ENCODE results near the gene ZNF462. TPM values are rescaled to one million over a fixed set of nuclear protein-coding genes. Genes with fewer than 3 reads are reported as not detected.
"Not testable (repeated sequence)": the region's sequence is repeated elsewhere in the genome, so short reads cannot be mapped to it uniquely, and the experiment has no call there.

The ZNF462 gene
- total RNA-seq (2014; rRNA removed; shearing (Covaris generic)) = 9.7 and 13.0 TPM in 2 replicates

DNA sequence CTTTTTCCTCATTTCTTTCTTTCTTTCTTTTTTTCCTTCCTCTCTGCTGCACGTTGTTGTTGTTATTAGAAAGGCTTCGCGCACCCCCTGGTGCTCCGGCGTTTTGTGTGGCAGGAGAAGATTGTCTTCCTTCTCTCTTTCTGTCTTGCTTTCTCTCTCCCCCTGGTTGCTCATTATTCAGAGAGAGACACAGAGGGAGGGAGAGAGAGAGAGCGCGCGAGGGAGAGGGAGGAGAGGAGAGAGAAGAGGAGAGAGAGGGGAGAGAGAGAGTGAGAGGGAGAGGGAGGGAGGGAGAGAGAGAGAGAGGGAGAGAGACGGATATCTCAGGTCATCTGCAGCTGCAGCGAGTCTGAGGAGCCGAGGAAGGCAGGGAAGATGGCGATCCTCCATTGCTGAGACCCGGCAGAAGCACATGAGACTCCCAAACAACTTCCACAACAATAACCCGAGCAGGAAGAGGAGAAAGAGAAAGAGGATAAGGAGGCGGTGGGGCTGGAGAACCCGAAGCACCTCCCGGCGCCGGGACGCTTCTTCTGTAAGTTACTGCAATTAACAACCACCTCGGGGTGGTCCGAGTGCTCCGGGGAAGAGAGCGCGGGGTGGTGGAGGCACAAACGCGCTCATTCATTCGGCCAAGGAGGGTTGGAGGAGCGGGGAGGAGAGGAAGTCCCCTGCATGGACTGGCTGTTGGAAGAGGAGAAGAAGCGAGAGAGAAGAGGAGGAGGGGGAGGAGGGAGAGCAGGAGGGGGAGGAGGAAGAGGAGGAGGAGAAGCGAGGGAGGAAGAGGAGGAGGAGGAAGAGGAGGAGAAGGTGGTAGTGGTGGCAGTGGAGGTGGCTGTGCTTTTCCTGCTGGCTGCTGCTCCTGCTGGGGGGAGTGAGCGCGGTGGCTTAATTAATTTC is at the start of gene ZNF462:
TSS of gene ZNF462 (plus strand) at position 346 of the 900 bp plus-strand sequence. CDS start 60,218 bp downstream, outside the sequence.
- peak; percentile 85 for DNase-seq (ENCODE audit: low spot score)

- no peak for DNase-seq (ENCODE audit: low spot score)
These were observed 46.4 kb upstream of the ZNF462 start for GRCh38 chr9:106816524-106816923.

GRCh38 chr9:106818034-106818433 is 44.9 kb upstream of the ZNF462 start:
- no peak for DNase-seq (ENCODE audit: low spot score)

GRCh38 chr9:106820866-106821265 is 42.1 kb upstream of the ZNF462 start:
- DNase-seq (ENCODE audit: low spot score) = no peak

DNA sequence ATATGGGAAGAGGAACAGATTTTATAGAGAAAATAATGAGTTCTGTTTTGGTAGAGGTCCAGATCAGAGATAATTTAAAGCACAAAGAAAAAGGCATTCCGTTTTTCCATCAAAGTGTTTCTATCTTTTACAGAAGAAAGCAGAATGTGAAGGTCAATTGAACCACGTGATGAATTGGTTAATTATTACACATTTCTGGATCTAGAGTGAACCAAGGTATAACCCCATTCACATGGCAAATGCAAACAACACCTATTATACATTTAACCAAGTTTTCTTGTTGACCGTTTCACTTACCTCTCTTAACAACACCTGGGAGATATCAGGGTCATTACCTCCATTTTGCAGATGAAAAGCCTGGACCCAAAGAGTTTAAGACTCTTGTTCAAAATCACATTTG is 34.9 kb upstream of the ZNF462 start:
- no peak for DNase-seq (ENCODE audit: low spot score)

DNA sequence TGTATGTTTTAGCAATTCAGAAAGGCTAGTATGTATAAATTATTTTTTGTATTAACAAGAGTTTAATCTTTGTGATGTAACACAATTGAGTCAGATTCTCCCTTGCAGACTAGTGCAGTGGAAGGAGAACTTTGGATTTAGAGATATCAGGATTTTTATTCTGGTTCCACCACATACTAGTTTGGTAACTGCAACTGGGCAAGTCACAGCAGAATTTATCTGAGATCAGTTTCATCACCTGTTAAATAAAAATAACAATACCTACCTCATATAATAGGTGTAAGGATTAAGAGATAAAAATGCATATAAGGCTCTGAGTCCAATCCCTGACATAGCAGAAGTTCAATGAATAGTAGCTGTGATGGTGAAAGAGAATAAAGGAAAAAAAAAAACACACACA is 34.0 kb upstream of the ZNF462 start:
- DNase-seq (ENCODE audit: low spot score) = no peak

DNA sequence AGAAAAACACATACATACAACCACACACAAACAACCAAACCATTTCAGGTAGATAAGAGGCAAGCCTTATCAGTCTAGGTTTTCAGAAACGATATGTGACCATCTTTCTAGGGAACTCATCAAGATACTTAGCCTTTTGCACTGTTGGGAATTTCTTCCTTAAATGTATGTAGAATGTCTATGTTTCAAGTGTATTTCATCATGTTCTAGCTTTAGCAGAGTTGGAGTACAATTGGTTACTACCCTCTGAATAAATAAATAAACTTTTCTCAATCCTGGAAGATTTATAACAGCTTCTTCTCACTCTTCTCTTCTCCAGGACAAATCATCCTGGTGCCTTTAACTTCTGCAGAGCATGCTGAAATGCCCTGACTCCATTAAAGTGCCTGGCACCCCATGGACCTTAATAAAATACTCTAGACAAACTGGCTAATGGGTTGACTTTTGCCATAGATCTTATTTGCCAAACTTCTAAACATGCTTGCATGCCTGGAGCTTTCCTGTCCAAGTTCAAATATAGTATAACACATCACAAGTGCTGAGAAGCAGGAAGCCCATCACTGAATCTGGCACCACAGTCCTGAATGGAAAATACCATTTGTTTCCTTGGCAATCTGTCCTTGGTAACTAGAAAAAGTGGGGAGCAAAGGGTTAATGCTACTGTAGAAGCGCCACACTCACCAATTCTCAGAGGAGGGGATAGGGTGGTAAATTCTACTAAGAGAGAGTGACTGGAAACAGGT is 33.1 kb upstream of the ZNF462 start:
- no peak for DNase-seq (ENCODE audit: low spot score)

GRCh38 chr9:106830527-106831150 is 32.3 kb upstream of the ZNF462 start:
- no peak for DNase-seq (ENCODE audit: low spot score)

DNA sequence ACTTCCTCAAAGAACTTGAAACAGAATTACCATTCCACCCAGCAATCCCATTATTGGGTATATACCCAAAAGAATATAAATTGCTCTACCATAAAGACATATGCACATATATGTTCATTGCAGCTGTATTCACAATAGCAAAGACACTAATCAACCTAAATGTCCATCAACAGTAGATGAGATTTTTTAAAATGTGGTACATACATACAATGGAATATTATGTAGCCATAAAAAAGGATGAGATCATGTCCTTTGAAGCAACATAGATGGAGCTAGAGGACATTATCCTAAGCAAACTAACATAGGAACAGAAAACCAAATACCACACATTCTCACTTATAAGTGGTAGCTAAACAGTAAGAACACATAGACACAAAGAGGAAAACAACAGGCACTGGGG is 28.1 kb upstream of the ZNF462 start:
- no peak for DNase-seq (ENCODE audit: low spot score)

- DNase-seq (ENCODE audit: low spot score) = no peak
These were observed 27.1 kb upstream of the ZNF462 start for GRCh38 chr9:106835840-106836239.

DNA sequence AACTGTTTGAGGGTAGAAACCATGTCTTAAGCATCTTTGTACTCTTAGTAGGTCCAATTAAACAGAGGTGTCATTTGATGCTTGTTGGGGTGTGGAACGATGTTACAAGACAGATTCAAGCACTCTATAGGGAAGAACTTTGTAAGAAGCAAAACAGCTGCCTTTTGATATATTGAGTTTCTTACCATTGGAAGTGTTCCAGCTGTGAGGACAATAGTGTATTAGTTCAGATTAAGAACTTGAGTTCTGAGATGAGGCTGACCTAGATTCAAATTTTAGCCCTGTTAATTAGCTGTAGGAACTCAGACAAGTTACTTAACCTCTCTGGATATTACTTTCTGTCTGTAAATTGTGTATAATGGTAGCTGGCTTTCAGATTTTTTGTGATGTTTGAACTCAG is 19.6 kb upstream of the ZNF462 start:
- no peak for DNase-seq (ENCODE audit: low spot score)

- no peak for DNase-seq (ENCODE audit: low spot score)
These were observed 16.7 kb upstream of the ZNF462 start for GRCh38 chr9:106846307-106846706.

- DNase-seq (ENCODE audit: low spot score) = peak; percentile 50
These were observed 16.1 kb upstream of the ZNF462 start for GRCh38 chr9:106846857-106847256.

- not testable (repeated sequence) for DNase-seq (ENCODE audit: low spot score)
These were observed 11.3 kb upstream of the ZNF462 start for GRCh38 chr9:106851640-106852039.

DNA sequence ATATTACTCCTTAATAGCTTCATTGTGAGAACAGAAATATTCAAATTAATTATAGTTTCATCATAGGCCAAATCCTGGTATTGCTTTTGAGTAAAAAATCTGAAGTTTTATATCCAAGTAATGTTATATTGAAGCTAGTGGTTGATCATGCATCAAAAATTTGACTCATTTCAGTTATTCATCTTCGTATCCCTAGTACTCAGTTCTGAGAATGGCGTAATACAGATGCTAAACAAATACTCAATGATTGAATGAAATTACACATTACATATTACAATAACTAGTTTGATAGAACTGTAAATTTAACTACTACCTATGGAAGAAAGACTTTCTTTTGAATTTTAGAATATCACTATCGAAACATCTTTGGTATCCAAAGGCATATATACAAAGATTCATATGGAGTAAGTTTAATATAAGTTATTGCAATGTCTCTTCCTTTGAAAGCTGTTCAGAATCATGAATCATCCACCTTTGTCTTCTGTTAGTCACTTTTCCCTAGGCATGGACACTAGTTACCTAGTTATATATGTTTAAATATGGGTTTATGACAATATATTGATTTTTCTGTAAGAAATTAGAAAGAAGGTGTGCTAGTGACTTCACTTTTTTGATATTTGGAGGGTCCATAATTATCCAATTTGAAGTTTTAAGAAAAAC is 5.0 kb upstream of the ZNF462 start:
- no peak for DNase-seq (ENCODE audit: low spot score)

DNA sequence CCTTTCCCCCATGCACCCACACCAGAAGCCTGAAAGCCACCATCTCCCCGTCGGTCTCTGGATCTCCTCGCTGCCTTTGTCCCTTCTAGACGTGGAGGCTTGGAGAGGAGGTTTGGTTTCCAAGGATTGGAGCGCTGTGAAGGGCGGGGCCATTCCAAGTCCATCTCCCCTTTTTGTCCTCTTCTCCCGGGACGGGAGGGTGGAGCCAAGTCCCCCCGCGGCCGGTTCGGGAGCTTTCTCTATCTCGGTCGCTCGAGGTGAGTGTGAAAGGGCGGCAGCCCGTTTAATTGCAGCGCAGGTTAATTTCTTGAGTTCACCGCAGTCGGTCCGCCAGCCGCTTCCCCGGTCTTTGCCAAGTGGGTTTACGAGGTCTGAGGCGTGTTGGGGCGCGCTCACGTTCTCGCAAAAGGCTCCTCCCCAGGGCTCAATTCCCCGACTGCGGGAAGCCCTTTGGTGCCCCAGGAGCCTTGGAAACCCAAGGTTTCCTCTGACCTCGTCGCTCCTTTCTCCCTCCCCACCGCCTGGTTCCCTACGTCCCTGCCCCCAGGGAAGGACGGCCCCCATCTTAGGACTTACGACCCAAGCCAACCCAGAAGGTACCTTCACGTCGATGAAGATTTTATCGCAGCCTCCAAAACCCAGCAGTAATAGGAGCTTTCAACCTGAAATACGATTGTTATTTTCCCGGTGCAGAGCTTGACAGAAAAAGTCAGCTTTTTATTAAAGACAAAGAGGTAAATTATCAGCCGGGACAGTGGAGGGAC is 2.8 kb upstream of the ZNF462 start:
- DNase-seq (ENCODE audit: low spot score) = peak; percentile 60

- peak; percentile 47 for DNase-seq (ENCODE audit: low spot score)
These were observed 2.0 kb upstream of the ZNF462 start for GRCh38 chr9:106860721-106861639.

- no peak for DNase-seq (ENCODE audit: low spot score)
These were observed 1.3 kb upstream of the ZNF462 start for GRCh38 chr9:106861640-106862109.

DNA sequence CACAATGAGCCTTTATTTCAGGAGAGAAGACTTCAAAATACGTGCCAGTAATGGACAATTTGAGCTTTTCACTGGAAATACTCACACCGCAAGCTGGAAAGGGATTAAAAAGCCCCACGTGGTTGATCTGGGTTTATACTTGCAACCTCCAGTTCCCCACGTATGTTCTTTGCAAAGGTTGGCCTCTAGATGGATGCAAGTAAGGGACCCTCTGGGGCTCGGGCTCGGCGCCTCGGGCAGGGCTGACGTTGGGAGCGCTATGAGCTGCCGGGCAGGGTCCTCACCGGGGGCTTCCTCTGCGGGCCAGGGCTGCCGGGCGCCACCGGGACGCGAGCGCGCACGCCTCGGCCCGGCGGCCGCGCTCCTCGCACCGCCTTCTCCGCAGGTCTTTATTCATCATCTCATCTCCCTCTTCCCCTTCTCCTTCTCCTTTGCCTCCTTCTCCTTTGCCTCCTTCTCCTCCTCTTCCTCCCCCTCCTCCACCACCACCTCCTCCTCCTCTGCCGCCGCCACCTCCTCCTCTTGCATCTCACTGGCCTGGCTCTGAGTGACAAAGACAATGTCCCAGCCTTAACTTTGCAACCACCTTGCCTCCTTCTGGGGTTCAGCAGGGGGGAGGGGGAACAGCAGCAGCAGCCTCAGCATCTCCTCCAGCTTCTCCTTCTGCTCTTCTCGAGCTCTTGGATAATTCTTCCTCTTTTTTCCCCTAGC is 701 bp upstream of the ZNF462 start:
- peak; percentile 61 for DNase-seq (ENCODE audit: low spot score)
